ENCODE data around the gene HYDIN. TPM values are rescaled to one million over a fixed set of nuclear protein-coding genes. Genes with fewer than 3 reads are reported as not detected.

Gene HYDIN
- polyA plus RNA-seq, 1 of the 3 experiments (the other 2 are of a cell fraction) = 0.33 TPM

GRCh38 chr16:71244521-71244920, 14.0 kb upstream of the HYDIN start:
- H3K27me3 ChIP-seq (ENCODE audit: insufficient read depth) = no peaks in the 10 kb centered on the region
- CTCF ChIA-PET = no interaction called here
- 73% methylated on average over 1 of the region's 1 CpG for WGBS (ENCODE audit: low lambda C conversion rate)

More at GRCh38 chr16:71244521-71244920, 14.0 kb upstream of the HYDIN start:
- H3K4me3 ChIP-seq (ENCODE audit: low read depth in 2 of 2, low read length in 1 of 2) = no peak overlapping the region
- no peaks in the 10 kb centered on the region for H4K20me1 ChIP-seq (ENCODE audit: insufficient read depth)
- H3K9me2 ChIP-seq = no peaks in the 10 kb centered on the region
- H3K79me2 ChIP-seq (ENCODE audit: insufficient read depth) = no peaks in the 10 kb centered on the region
- H3K27ac ChIP-seq (ENCODE audit: low read depth in 2 of 2, low read length in 1 of 2) = no peak overlapping the region
- no peak overlapping the region for H3K4me2 ChIP-seq
- H3F3A ChIP-seq (replicated peaks; ENCODE audit: insufficient read depth) = no peaks in the 10 kb centered on the region
- no peaks in the 10 kb centered on the region for H3K9me3 ChIP-seq
- TF ChIP-seq NRF1 (IDR thresholded peaks at IDR 0.05; ENCODE audit: low read depth, low read length) = no peak
- TF ChIP-seq CHD2 (IDR thresholded peaks at IDR 0.05; ENCODE audit: low read length, partially characterized antibody) = no peak
- TF ChIP-seq ELF1 (IDR thresholded peaks at IDR 0.05) = no peak
- no peak for TF ChIP-seq YY1 (IDR thresholded peaks at IDR 0.05; ENCODE audit: low read depth)
- TF ChIP-seq MXI1 (IDR thresholded peaks at IDR 0.05; ENCODE audit: low read depth, low read length) = no peak
- no peak for TF ChIP-seq REST (IDR thresholded peaks at IDR 0.05; ENCODE audit: low read depth, low read length)
- no peak for TF ChIP-seq GATA2 (CRISPR knock-in tag; IDR thresholded peaks at IDR 0.05)
- no peak for TF ChIP-seq CTCF (IDR thresholded peaks at IDR 0.05)
- no peak for TF ChIP-seq EZH2phosphoT487 (IDR thresholded peaks at IDR 0.05; ENCODE audit: borderline replicate concordance, low read depth)
- TF ChIP-seq FOXM1 (IDR thresholded peaks at IDR 0.05; ENCODE audit: low read depth) = no peak
- no peak for TF ChIP-seq TEAD4 (IDR thresholded peaks at IDR 0.05; ENCODE audit: borderline replicate concordance, insufficient read depth)
- H2AFZ ChIP-seq (ENCODE audit: low read depth) = no peak overlapping the region
- no peaks in the 10 kb centered on the region for H3K4me1 ChIP-seq (ENCODE audit: control insufficient read depth in 1 of 2, insufficient read depth in 2 of 2, low read depth in 1 of 2, low read length in 1 of 2)
- no peak for DNase-seq
- H3K9ac ChIP-seq = no peak overlapping the region
- POLR2A ChIA-PET = no interaction called here
- no peaks in the 10 kb centered on the region for H3K36me3 ChIP-seq (replicated peaks in 1 of 2; ENCODE audit: control insufficient read depth in 1 of 2, insufficient read depth in 2 of 2, low read length in 1 of 2)
